Heart left ventricle (tissue), 16 donors: ENCODE results near the gene FBXL22. TPM values are rescaled to one million over a fixed set of nuclear protein-coding genes. Genes with fewer than 3 reads are reported as not detected.
A peak's percentile ranks its signal among the peaks of the same experiment; 100 is the strongest.

Experiments used
- ATAC-seq, 4 donors: fragments of 200-7000 bp; cut with Tn5 transposase; one replicate each; pipeline ENCODE4 v1.9.1; 2020 to 2022; ENCODE audit warnings: moderate library complexity in 4 of 4, mild to moderate bottlenecking in 3 of 4, moderate number of reproducible peaks in 1 of 4
- DNase-seq, 5 donors: peaks; one replicate each; pipeline ENCODE4 v3.0.0-alpha.2; 2020
- H3K27ac ChIP-seq, 12 donors: fragments of 200-600 bp; sonication (generic) in 4 of 12; one replicate each; pipeline versions ENCODE4 v1.5.0 to v1.8.0; 2016 to 2022; ENCODE audit warnings: mild to moderate bottlenecking in 2 of 12
- H3K27me3 ChIP-seq, 9 donors: fragments of 200-600 bp; sonication (generic) in 2 of 9; one replicate each; pipeline versions ENCODE4 v1.5.1 to v1.8.0; 2016 to 2022; ENCODE audit warnings: mild to moderate bottlenecking in 3 of 9
- H3K36me3 ChIP-seq, 9 donors: fragments of 200-600 bp; sonication (generic) in 2 of 9; one replicate each; pipeline versions ENCODE4 v1.5.0 to v1.8.0; 2018 to 2022; ENCODE audit warnings: mild to moderate bottlenecking in 2 of 9
- H3K4me1 ChIP-seq, 12 donors: fragments of 200-600 bp; sonication (generic) in 4 of 12; one replicate each; pipeline versions ENCODE4 v1.5.0 to v1.8.0; 2016 to 2022; ENCODE audit warnings: mild to moderate bottlenecking in 3 of 12
- H3K4me3 ChIP-seq, 12 donors: fragments of 200-600 bp; sonication (generic) in 4 of 12; one replicate each; pipeline versions ENCODE4 v1.5.0 to v1.8.0; 2017 to 2022; ENCODE audit warnings: mild to moderate bottlenecking in 9 of 12, moderate library complexity in 4 of 12
- H3K9me3 ChIP-seq, 12 donors: fragments of 200-600 bp; sonication (generic) in 4 of 12; one replicate each; pipeline versions ENCODE4 v1.5.0 to v1.8.0; 2016 to 2022; ENCODE audit warnings: mild to moderate bottlenecking in 1 of 12
- CTCF ChIP-seq, 12 donors: fragments of 200-600 bp; sonication (generic) in 4 of 12; IDR thresholded peaks; one replicate each; pipeline versions ENCODE4 v1.5.0 to v1.8.0; 2018 to 2022; ENCODE audit warnings: antibody characterized with exemption in 12 of 12, mild to moderate bottlenecking in 5 of 12
- POLR2A ChIP-seq, 2 donors: fragments of 450-650 bp; IDR thresholded peaks; one replicate each; pipeline ENCODE4 v1.6.1; 2017; ENCODE audit warnings: antibody characterized with exemption in 2 of 2, mild to moderate bottlenecking in 2 of 2, moderate library complexity in 2 of 2
- WGBS, 4 donors: extraction: QIAGEN DNeasy Blood & Tissue Kit in 2 of 4; methylation state at CpG; one replicate each; pipeline versions ENCODE4 v1.1.5 to v1.1.7; 2013 to 2018; 5-methylcytosine and 5-hydroxymethylcytosine counted together
- intact Hi-C, 10 donors: fragments of 100-400 bp; cut with DNase I; formaldehyde crosslinking; loops; one replicate each; pipeline versions ENCODE4 v1.11.1 to v1.14.2; 2022
- polyA plus RNA-seq, 2 donors: library from polyadenylated mRNA; stranded (reverse); fragments of 200-250 nt; gene quantifications; one replicate each; pipeline ENCODE4 v1.2.3, GENCODE V29; 2013
- total RNA-seq, 9 donors: library from RNA; depleted of rRNA in 2 of 9; stranded (reverse); fragments of >200 nt in 2 of 9; fragmentation: NEBNext Ultra II Directional in 3 of 9; extraction: Animal tissue kit (Norgen Biotek cat#: 25700) in 3 of 9; gene quantifications; one replicate each; pipeline versions ENCODE4 v1.1.0 to v1.2.4, GENCODE V29; 2016 to 2023
- donor health status: ischemic (EF 13 %, LVEDD 7.1; RV severe dilation, severe dysfunction).
- donor health status: healthy with polysubstance abuse.
- donor health status: DM: no; HTN: yes; CAD: no.
- donor health status: DM: no; HTN: no; CAD: no.
- donor health status: ischemic (EF 25% LVEDD 6.9; RV normal size, moderate dysfunction).
- donor health status: ischemic (EF 25% LVEDD 5.7; RV mildly dilated, moderate dysfunction).
- donor health status: healthy.
- donor health status: DM: yes; HTN: yes; CAD: no.
- donor health status: ischemic (EF 35%, LVEDD 5.7; RV mildly dilated, moderate dysfunction).
- donor health status: nonischemic (EF 11% LVEDD 7.7; RV severe dilation, severe dysfunction).
- donor health status: DM: yes; HTN: yes; CAD: no.
- donor health status: PGD.
- donor health status: ischemic (EF 29% LVEDD 5.4; RV normal size, mild dysfunction).
- donor health status: nonischemic (EF 23%, LVEDD 6.1; RV moderate dilation, normal function).

FBXL22 gene
- total and polyA plus RNA-seq, 11 donors: 2.4 to 41.5 (median 20.7) TPM

GRCh38 chr15:63604281-63604680 is 7.1 kb downstream of the FBXL22 start:
- DNase-seq: no peak
- peak overlapping the region in 1 of 12 donors; percentile 8 for H3K27ac ChIP-seq
- H3K4me3 ChIP-seq: no peak overlapping the region
- WGBS, 4 donors: 81 to 94% (median 85%) methylated on average over 2 of the region's 2 CpGs
- H3K36me3 ChIP-seq: peaks cover 0 to 37% (median 30%) of the 10 kb centered on the region in 9 donors
- no peaks in the 10 kb centered on the region for H3K9me3 ChIP-seq
- intact Hi-C loops: loop anchor here in 4 of 10 donors (5.0 to 10.0 kb wide), 3 partner anchors 102 to 319 kb away; partner anchors contain the start of gene USP3 (in 1 of the 4)
- no peak for ATAC-seq
- no peaks in the 10 kb centered on the region for H3K27me3 ChIP-seq
- H3K4me1 ChIP-seq: peaks cover 0 to 49% (median 22%) of the 10 kb centered on the region in 12 donors
- TF ChIP-seq POLR2A (IDR thresholded peaks at IDR 0.05): no peak

DNA sequence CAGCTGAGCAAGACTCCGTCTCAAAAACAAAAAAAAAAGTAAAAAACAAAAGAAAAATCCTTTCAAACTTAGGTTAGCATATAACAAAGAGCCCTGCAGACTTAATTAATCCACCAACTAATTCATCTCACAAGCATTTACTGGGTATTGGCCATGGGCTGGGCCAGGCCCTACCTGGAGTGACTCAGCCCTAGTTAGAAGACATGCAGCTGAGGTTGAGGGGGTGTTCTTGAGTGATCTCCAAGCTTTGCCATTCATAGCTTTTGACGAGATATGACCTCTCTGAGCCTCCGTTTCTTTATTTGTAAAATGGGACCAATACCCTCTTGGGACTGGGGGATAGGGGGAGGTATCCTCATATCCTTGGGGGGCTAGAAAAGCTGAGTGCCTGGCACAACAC is 7.8 kb downstream of the FBXL22 start:
- ATAC-seq: no peak
- peaks cover 0 to 41% (median 34%) of the 10 kb centered on the region in 9 donors for H3K36me3 ChIP-seq
- peaks cover 0 to 48% (median 18%) of the 10 kb centered on the region in 12 donors for H3K4me1 ChIP-seq
- H3K27ac ChIP-seq: peak overlapping the region in 2 of 12 donors; percentile 59 to 60
- WGBS, 4 donors: 88 to 96% (median 93%) methylated on average over 3 of the region's 3 CpGs
- intact Hi-C loops: loop anchor here in 1 of 10 donors (10.0 kb wide), 1 partner anchor 320 kb away; no protein-coding TSS in a partner anchor
- no peaks in the 10 kb centered on the region for H3K9me3 ChIP-seq
- H3K27me3 ChIP-seq: no peaks in the 10 kb centered on the region
- no peak overlapping the region for H3K4me3 ChIP-seq
- no peak for TF ChIP-seq POLR2A (IDR thresholded peaks at IDR 0.05)
- no peak for TF ChIP-seq CTCF (IDR thresholded peaks at IDR 0.05)
- no peak for DNase-seq

- H3K9me3 ChIP-seq: no peaks in the 10 kb centered on the region
- intact Hi-C loops: loop anchor here in 1 of 10 donors (10.0 kb wide), 1 partner anchor 321 kb away; no protein-coding TSS in a partner anchor
- no peak for ATAC-seq
- 54 to 63% (median 62%) methylated on average over 7 of the region's 7 CpGs for WGBS, 4 donors
- DNase-seq: no peak
- H3K36me3 ChIP-seq: peaks cover 0 to 45% (median 34%) of the 10 kb centered on the region in 9 donors
- peaks cover 0 to 52% (median 21%) of the 10 kb centered on the region in 12 donors for H3K4me1 ChIP-seq
- no peaks in the 10 kb centered on the region for H3K27me3 ChIP-seq
- TF ChIP-seq POLR2A (IDR thresholded peaks at IDR 0.05): no peak
- TF ChIP-seq CTCF (IDR thresholded peaks at IDR 0.05): no peak
- H3K27ac ChIP-seq: peak overlapping the region in 2 of 12 donors; percentile 59 to 60
- H3K4me3 ChIP-seq: no peak overlapping the region
Observed at GRCh38 chr15:63605816-63606215, 8.6 kb downstream of the FBXL22 start.

DNA sequence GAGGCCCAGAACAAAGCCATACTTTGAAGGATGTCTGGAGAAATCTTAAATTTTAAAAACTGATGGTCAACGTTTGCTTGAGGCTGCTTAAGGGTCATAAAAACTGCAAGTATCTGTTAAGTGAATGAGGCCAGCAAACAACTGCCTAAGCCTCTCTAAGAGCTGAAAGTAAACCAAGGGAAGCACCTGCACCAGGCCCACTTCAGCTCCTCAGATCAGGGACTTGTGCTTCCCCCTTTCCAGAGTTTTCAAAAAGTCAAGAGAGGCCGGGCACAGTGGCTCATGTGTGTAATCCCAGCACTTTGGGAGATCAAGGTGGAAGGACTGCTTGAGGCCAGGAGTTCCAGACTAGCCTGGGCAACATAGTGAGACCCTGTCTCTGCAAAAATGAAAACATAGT is 9.1 kb downstream of the FBXL22 start:
- Histone ChIP-seq H3K27me3 (no peaks in the 10 kb centered on the region), H3K27ac (peak overlapping the region in 2 of 12 donors; percentile 59 to 60), H3K36me3 (peaks cover 0 to 50% (median 38%) of the 10 kb centered on the region in 9 donors), H3K9me3 (no peaks in the 10 kb centered on the region), H3K4me3 (no peak overlapping the region), H3K4me1 (peaks cover 0 to 57% (median 21%) of the 10 kb centered on the region in 12 donors)
- ATAC-seq: no peak
- no peak for DNase-seq
- 68 to 79% (median 73%) methylated on average over 2 of the region's 2 CpGs for WGBS, 4 donors
- intact Hi-C loops: loop anchor here in 1 of 10 donors (10.0 kb wide), 1 partner anchor 322 kb away; no protein-coding TSS in a partner anchor
- TF ChIP-seq CTCF (IDR thresholded peaks at IDR 0.05): no peak
- no peak for TF ChIP-seq POLR2A (IDR thresholded peaks at IDR 0.05)
